HepG2 (cell line): Measurements from ENCODE around the gene LGI4. TPM values are rescaled to one million over a fixed set of nuclear protein-coding genes. Genes with fewer than 3 reads are reported as not detected.

Source experiments
- ATAC-seq: fragments of 200-7000 bp; cut with Tn5 transposase; 3 replicates; pipeline ENCODE4 v1.9.1; 2020; ENCODE audit warnings: mild to moderate bottlenecking, moderate library complexity
- BruUV-seq: library from RNA; stranded (reverse); fragments of 400-500 nt; replicated peaks from 2 replicates; lab custom pipeline; 2021; lab: Mats Ljungman, UMichigan
- CTCF ChIA-PET: fragments of 300-600 bp; formaldehyde crosslinking; extraction: SDS; loops from one replicate; lab custom pipeline; 2021; ENCODE audit warnings: low total read pairs, inconsistent platforms, low intra/inter-chr PET ratio; lab: Yijun Ruan, JAX
- POLR2A ChIA-PET: fragments of 350-600 bp; sonication (Branson Sonifier 250); formaldehyde crosslinking; loops from one replicate; lab custom pipeline; 2020; ENCODE audit warnings: antibody characterized with exemption, inconsistent platforms; lab: Yijun Ruan, JAX
- DNase-seq: peaks from one replicate; pipeline ENCODE4 v3.0.0-alpha.2; 2015; ENCODE audit warnings: low spot score
- FAIRE-seq: peaks from 3 replicates; lab custom pipeline; 2011; peaks lifted over from hg19 to GRCh38; lab: Jason Lieb, UNC
- H2AFZ ChIP-seq: one replicate; pipeline ENCODE4 v1.6.1; 2011; ENCODE audit warnings: low read length, inconsistent platforms
- H3K27ac ChIP-seq: fragments of 300-600 bp; 3 replicates; pipeline ENCODE4 v1.8.0; 2011; ENCODE audit warnings: mixed run types, mild to moderate bottlenecking, mixed read lengths, low read length, inconsistent platforms; ENCODE audit not compliant: insufficient read depth; ENCODE audit errors: extremely low read length
- H3K27me3 ChIP-seq, 2 experiments: fragments of 200-600 bp in 1 of 2; 2 replicates in 1 of 2; 3 replicates in 1 of 2; pipeline versions ENCODE4 v1.6.0 to v1.8.0; 2011; ENCODE audit warnings: low read length in 2 of 2, mild to moderate bottlenecking in 2 of 2, moderate library complexity in 2 of 2, inconsistent platforms in 1 of 2; ENCODE audit not compliant: insufficient read depth in 2 of 2, control insufficient read depth in 1 of 2
- H3K36me3 ChIP-seq, 2 experiments: fragments of 200-600 bp in 1 of 2; replicated peaks in 1 of 2; 2 replicates in 1 of 2; 3 replicates in 1 of 2; pipeline versions ENCODE4 v1.5.1 to v1.8.0; 2011; ENCODE audit warnings: low read length in 2 of 2, inconsistent platforms in 1 of 2; ENCODE audit not compliant: insufficient read depth in 2 of 2, control insufficient read depth in 1 of 2
- H3K4me1 ChIP-seq: 2 replicates; pipeline ENCODE4 v1.5.1; 2012; ENCODE audit warnings: low read length, inconsistent platforms; ENCODE audit not compliant: insufficient read depth
- H3K4me2 ChIP-seq: 2 replicates; pipeline ENCODE4 v1.6.0; 2011; ENCODE audit warnings: low read depth, low read length, inconsistent platforms
- H3K4me3 ChIP-seq, 3 experiments: fragments of 200-600 bp in 1 of 3; sonication (generic), shearing (Covaris generic) in 1 of 3; replicated peaks in 1 of 3; 2 replicates each; pipeline ENCODE4 v1.5.1; 2011 to 2016; ENCODE audit warnings: low read length in 3 of 3, inconsistent platforms in 2 of 3, low read depth in 2 of 3, mild to moderate bottlenecking in 2 of 3, control low read depth in 1 of 3, mixed read lengths in 1 of 3; ENCODE audit not compliant: insufficient read depth in 1 of 3
- H3K79me2 ChIP-seq: one replicate; pipeline ENCODE4 v1.6.1; 2011; ENCODE audit warnings: low read length, inconsistent platforms; ENCODE audit not compliant: insufficient read depth
- H3K9ac ChIP-seq: 2 replicates; pipeline ENCODE4 v1.6.0; 2011; ENCODE audit warnings: mild to moderate bottlenecking, low read depth, low read length, inconsistent platforms; ENCODE audit not compliant: insufficient read depth
- H3K9me3 ChIP-seq: 2 replicates; pipeline ENCODE4 v1.5.1; 2012; ENCODE audit warnings: mild to moderate bottlenecking, low read length
- H4K20me1 ChIP-seq: 2 replicates; pipeline ENCODE4 v1.6.0; 2011; ENCODE audit warnings: inconsistent platforms, mild to moderate bottlenecking, low read length, moderate library complexity; ENCODE audit not compliant: insufficient read depth
- CENPBD1 ChIP-seq: sonication (generic); formaldehyde crosslinking; IDR thresholded peaks from 2 replicates; pipeline ENCODE4 v1.8.0; 2022; ENCODE audit warnings: missing genetic modification reagents, low read depth, mild to moderate bottlenecking, borderline replicate concordance
- FOXP4 ChIP-seq: sonication (generic); formaldehyde crosslinking; IDR thresholded peaks from 2 replicates; pipeline ENCODE4 v1.4.0; 2020; ENCODE audit warnings: missing genetic modification reagents
- KLF16 ChIP-seq, 2 experiments: sonication (generic) in 1 of 2; formaldehyde crosslinking in 1 of 2; IDR thresholded peaks; 2 replicates each; pipeline versions ENCODE4 v1.6.1 to v1.8.0; 2016 to 2023; ENCODE audit warnings: missing genetic modification reagents in 2 of 2, missing compliant biosample characterization in 1 of 2
- KMT2A ChIP-seq: sonication (generic); formaldehyde crosslinking; IDR thresholded peaks from 2 replicates; pipeline ENCODE4 v1.4.0; 2020; ENCODE audit warnings: missing genetic modification reagents
- MED8 ChIP-seq: sonication (generic); formaldehyde crosslinking; IDR thresholded peaks from 2 replicates; pipeline ENCODE4 v1.8.1; 2023; ENCODE audit warnings: mild to moderate bottlenecking, missing genetic modification reagents; ENCODE audit not compliant: insufficient replicate concordance
- MTA3 ChIP-seq: sonication (generic); formaldehyde crosslinking; IDR thresholded peaks from 2 replicates; pipeline ENCODE4 v1.4.0; 2020; ENCODE audit warnings: missing genetic modification reagents
- SMC3 ChIP-seq: IDR thresholded peaks from 2 replicates; pipeline ENCODE4 v1.6.1; 2011; ENCODE audit warnings: low read length, improper control_type of control experiment
- ZBTB26 ChIP-seq: IDR thresholded peaks from 2 replicates; pipeline ENCODE4 v1.6.1; 2016; ENCODE audit warnings: missing compliant biosample characterization, missing genetic modification reagents, borderline replicate concordance
- ZNF556 ChIP-seq: sonication (generic); formaldehyde crosslinking; IDR thresholded peaks from 2 replicates; pipeline ENCODE4 v1.4.0; 2020; ENCODE audit warnings: mild to moderate bottlenecking, missing genetic modification reagents, borderline replicate concordance
- ZNF703 ChIP-seq: sonication (generic); formaldehyde crosslinking; IDR thresholded peaks from 2 replicates; pipeline ENCODE4 v1.5.1; 2020; ENCODE audit warnings: missing genetic modification reagents, mild to moderate bottlenecking, moderate library complexity, borderline replicate concordance
- WGBS: methylation state at CpG from one replicate; pipeline ENCODE4 v1.1.6; 2017; ENCODE audit warnings: low lambda C conversion rate; 5-methylcytosine and 5-hydroxymethylcytosine counted together
- in situ Hi-C: cut with HindIII; loops from 2 replicates; pipeline ENCODE4 v1.10.0; 2017; ENCODE audit warnings: low pct_unique_long_range_greater_than_20kb; ENCODE audit not compliant: extremely low pct_ligation_motif_present
- intact Hi-C: fragments of 100-400 bp; cut with micrococcal nuclease; formaldehyde crosslinking; loops from one replicate; pipeline ENCODE4 v1.10.0; 2022; ENCODE audit not compliant: unreplicated experiment
- polyA plus RNA-seq, 8 experiments: library from polyadenylated mRNA; depleted of rRNA in 3 of 8; stranded (reverse) in 7 of 8; unstranded in 1 of 8; fragments of >200 nt; fragmentation: Illumina TruSeq in 4 of 8; extraction: Trizol in 4 of 8; gene quantifications; 2 replicates each; pipeline versions ENCODE4 v1.2.1 to v1.2.3, GENCODE V29; 2011 to 2016; ENCODE audit warnings: low read depth in 4 of 8, missing spikeins in 1 of 8, mixed read lengths in 1 of 8; ENCODE audit not compliant: insufficient read depth in 1 of 8
- total RNA-seq, 5 experiments: library from RNA; depleted of rRNA; stranded (reverse); fragments of >200 nt; fragmentation: Illumina TruSeq; extraction: Trizol; gene quantifications; 2 replicates each; pipeline ENCODE4 v1.2.3, GENCODE V29; 2016; ENCODE audit warnings: low read depth in 1 of 5
- TF ChIP-seq, protein P1 (sequence below): sonication (generic); formaldehyde crosslinking; IDR thresholded peaks from 2 replicates; pipeline ENCODE4 v1.9.0; 2021; ENCODE audit warnings: missing genetic modification reagents, borderline replicate concordance

Gene LGI4
- total and polyA plus RNA-seq, 2 of the 13 experiments (the other 11 are each of a cell fraction or from before 2014, with no cell fraction given): 2.8 TPM; not detected in 1

- Histone ChIP-seq H3K4me3 (no peak overlapping the region), H3K27me3 (0 out of 5 replicates have a peak, but pooled peaks cover 0 to 6% of the 10 kb centered on the region in 2 experiments), H3K9ac (no peak overlapping the region), H3K9me3 (no peaks in the 10 kb centered on the region), H3K36me3 (no peaks in the 10 kb centered on the region), H3K4me1 (peaks cover 99% of the 10 kb centered on the region), H3K4me2 (no peak overlapping the region), H4K20me1 (no peaks in the 10 kb centered on the region), H2AFZ (no peak overlapping the region), H3K27ac (no peak overlapping the region), H3K79me2 (no peaks in the 10 kb centered on the region)
- WGBS: 78% methylated on average over 11 of the region's 11 CpGs
- FAIRE-seq (no peak), ATAC-seq (no peak), DNase-seq (no peak)
- TF ChIP-seq ZBTB26 (CRISPR knock-in tag): no peak
- no peak for TF ChIP-seq KMT2A (CRISPR knock-in tag)
- TF ChIP-seq CENPBD1: no peak
- no peak for TF ChIP-seq KLF16 (CRISPR knock-in tag; IDR thresholded peaks at IDR 0.05)
- TF ChIP-seq ZNF703: no peak
- TF ChIP-seq ZNF556: no peak
- no peak for TF ChIP-seq SMC3
- no peak for TF ChIP-seq FOXP4 (CRISPR knock-in tag)
- TF ChIP-seq MED8: no peak
- no peak for TF ChIP-seq MTA3 (CRISPR knock-in tag)
- TF ChIP-seq, protein P1, sequence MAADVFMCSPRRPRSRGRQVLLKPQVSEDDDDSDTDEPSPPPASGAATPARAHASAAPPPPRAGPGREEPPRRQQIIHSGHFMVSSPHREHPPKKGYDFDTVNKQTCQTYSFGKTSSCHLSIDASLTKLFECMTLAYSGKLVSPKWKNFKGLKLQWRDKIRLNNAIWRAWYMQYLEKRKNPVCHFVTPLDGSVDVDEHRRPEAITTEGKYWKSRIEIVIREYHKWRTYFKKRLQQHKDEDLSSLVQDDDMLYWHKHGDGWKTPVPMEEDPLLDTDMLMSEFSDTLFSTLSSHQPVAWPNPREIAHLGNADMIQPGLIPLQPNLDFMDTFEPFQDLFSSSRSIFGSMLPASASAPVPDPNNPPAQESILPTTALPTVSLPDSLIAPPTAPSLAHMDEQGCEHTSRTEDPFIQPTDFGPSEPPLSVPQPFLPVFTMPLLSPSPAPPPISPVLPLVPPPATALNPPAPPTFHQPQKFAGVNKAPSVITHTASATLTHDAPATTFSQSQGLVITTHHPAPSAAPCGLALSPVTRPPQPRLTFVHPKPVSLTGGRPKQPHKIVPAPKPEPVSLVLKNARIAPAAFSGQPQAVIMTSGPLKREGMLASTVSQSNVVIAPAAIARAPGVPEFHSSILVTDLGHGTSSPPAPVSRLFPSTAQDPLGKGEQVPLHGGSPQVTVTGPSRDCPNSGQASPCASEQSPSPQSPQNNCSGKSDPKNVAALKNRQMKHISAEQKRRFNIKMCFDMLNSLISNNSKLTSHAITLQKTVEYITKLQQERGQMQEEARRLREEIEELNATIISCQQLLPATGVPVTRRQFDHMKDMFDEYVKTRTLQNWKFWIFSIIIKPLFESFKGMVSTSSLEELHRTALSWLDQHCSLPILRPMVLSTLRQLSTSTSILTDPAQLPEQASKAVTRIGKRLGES (CRISPR knock-in tag): no peak
- no TSS peak for BruUV-seq
- intact Hi-C loops (no loop called here), in situ Hi-C loops (no loop called here)
- CTCF ChIA-PET: no interaction called here
- POLR2A ChIA-PET: no interaction called here
Observed at GRCh38 chr19:35117799-35118198, 17.1 kb downstream of the LGI4 start.
